ENCODE data around the gene ATP6V1B1. TPM values are rescaled to one million over a fixed set of nuclear protein-coding genes. Genes with fewer than 3 reads are reported as not detected.

Gene ATP6V1B1
- total and polyA plus RNA-seq, 9 of the 15 experiments (the other 6 are each of a cell fraction or from before 2014, with no cell fraction given): not detected

DNA sequence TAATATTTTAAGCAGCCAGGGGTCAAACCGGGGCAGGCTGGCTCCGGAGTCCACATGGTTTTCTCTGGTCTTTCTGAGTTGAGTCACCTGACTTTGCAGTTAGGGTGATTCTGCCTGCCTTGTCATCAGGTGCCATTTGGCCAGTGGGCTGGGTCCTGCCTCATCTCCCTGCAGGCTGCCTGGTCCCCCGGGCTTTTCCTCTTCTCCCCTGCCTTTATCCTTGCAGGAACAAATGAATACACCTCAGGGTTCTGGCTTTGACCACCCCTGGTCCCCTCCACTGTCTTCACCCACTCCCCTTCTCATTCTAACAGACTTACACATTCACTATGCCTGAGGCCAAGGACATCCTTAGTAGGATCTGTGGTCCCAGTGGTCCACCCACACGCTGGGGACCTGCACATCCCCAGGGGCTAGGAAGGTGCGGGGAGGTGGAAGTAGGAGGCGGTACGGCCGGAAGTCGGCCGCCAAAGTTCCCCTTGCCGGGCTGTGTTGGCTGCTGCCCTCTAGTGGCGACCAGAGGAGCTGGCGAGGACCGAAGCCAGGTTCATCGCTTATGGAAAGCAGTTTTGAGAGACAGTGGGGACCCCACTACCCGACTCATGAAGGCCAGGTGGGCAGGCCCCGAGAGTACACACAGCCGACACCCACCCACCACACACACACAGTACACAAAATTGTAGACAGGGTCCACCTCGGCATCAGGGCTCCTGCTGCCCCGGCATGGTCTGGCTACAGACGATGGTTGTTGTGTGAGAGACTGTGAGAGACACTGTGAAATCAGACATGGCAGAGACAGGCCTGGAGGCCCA lies 65.3 kb downstream of the ATP6V1B1 start (continued):
- TF ChIP-seq ZBTB40 (IDR thresholded peaks at IDR 0.05) (peak; percentile 83), ZBTB40 (CRISPR knock-in tag; IDR thresholded peaks at IDR 0.05) (no peak), TAF7 (tag; IDR thresholded peaks at IDR 0.05) (peak; percentile 45), PHF20 (IDR thresholded peaks at IDR 0.05; ENCODE audit: partially characterized antibody) (peak; percentile 77), SMC3 (conservative IDR thresholded peaks at IDR 0.05; ENCODE audit: insufficient read depth, low read depth, low read length) (peak; percentile 45; the same call in 1 of the 2 replicates), SUPT5H (IDR thresholded peaks at IDR 0.05) (0 out of 2 replicates have a peak, but pooled peaks have one; percentile 28), CXXC5 (CRISPR knock-in tag; IDR thresholded peaks at IDR 0.05) (peak; percentile 31), MYC (IDR thresholded peaks at IDR 0.05; ENCODE audit: low read depth, low read length) (peak; percentile 33; the same call in 1 of the 2 replicates), MYC (CRISPR knock-in tag; IDR thresholded peaks at IDR 0.05; ENCODE audit: borderline replicate concordance, low read depth) (no peak), TBL1XR1 (IDR thresholded peaks at IDR 0.05; ENCODE audit: low read length in 2 of 2) (no peak), BCOR (IDR thresholded peaks at IDR 0.05) (peak; percentile 42; the same call in 1 of the 2 replicates), RBFOX2 (IDR thresholded peaks at IDR 0.05; ENCODE audit: low read depth, low read length) (peak; percentile 52; the same call in 1 of the 2 replicates)
